ENCODE data around the gene CORO2A. TPM values are rescaled to one million over a fixed set of nuclear protein-coding genes. Genes with fewer than 3 reads are reported as not detected.

The CORO2A gene
- total RNA-seq, 1 donor = 0.36 TPM

DNA sequence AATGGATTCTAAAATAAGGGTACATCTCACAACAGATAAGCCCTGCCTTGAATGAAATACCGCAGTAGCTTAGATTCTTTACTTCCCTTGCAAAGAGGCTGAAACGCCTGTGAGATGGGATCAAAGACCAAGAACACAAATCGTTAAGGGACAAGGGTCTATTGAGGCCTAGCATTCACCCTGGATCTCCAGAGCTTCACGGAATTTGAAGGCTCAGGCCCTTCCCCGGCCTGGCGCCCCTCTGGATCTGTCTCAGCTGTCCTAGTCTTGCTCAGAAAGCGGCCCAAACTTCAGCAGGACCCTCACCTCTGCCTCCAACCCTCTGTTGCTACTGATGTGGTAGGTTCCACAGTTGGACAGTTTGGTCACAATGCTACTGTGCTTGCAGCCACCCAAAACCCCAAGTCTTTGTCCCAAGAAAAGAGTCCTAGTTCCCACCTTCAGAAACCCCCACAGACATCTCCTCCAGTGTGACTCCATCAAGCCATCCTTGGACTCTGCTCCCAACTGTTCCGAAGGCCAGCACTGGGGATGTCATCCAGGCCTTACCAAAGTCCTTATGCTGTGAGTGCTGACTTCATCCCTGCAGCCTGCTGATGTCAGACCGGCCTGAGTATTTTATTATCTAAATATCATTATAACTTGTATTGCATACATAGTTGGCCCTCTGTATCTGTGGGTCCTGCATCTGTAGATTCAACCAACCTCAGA, 9.4 kb downstream of the CORO2A start:
- DNase-seq (ENCODE audit: low read depth) = no peak
- H3K4me3 ChIP-seq (ENCODE audit: low read depth, low read length) = no peak overlapping the region
- TF ChIP-seq, protein P1, sequence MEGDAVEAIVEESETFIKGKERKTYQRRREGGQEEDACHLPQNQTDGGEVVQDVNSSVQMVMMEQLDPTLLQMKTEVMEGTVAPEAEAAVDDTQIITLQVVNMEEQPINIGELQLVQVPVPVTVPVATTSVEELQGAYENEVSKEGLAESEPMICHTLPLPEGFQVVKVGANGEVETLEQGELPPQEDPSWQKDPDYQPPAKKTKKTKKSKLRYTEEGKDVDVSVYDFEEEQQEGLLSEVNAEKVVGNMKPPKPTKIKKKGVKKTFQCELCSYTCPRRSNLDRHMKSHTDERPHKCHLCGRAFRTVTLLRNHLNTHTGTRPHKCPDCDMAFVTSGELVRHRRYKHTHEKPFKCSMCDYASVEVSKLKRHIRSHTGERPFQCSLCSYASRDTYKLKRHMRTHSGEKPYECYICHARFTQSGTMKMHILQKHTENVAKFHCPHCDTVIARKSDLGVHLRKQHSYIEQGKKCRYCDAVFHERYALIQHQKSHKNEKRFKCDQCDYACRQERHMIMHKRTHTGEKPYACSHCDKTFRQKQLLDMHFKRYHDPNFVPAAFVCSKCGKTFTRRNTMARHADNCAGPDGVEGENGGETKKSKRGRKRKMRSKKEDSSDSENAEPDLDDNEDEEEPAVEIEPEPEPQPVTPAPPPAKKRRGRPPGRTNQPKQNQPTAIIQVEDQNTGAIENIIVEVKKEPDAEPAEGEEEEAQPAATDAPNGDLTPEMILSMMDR (IDR thresholded peaks at IDR 0.05; ENCODE audit: insufficient read depth, low read length) = no peak

- TF ChIP-seq, protein P1 (IDR thresholded peaks at IDR 0.05; ENCODE audit: insufficient read depth, low read length) = no peak
These were observed 10.2 kb downstream of the CORO2A start for GRCh38 chr9:98182069-98182820.

GRCh38 chr9:98181746-98182068, 10.7 kb downstream of the CORO2A start:
- H3K4me3 ChIP-seq (ENCODE audit: low read depth, low read length) = no peak overlapping the region
- TF ChIP-seq, protein P1 (IDR thresholded peaks at IDR 0.05; ENCODE audit: insufficient read depth, low read length) = no peak
- no peak for DNase-seq (ENCODE audit: low read depth)

More at GRCh38 chr9:98182069-98182820, 10.2 kb downstream of the CORO2A start:
- DNase-seq (ENCODE audit: low read depth) = no peak
- no peak overlapping the region for H3K4me3 ChIP-seq (ENCODE audit: low read depth, low read length)

DNA sequence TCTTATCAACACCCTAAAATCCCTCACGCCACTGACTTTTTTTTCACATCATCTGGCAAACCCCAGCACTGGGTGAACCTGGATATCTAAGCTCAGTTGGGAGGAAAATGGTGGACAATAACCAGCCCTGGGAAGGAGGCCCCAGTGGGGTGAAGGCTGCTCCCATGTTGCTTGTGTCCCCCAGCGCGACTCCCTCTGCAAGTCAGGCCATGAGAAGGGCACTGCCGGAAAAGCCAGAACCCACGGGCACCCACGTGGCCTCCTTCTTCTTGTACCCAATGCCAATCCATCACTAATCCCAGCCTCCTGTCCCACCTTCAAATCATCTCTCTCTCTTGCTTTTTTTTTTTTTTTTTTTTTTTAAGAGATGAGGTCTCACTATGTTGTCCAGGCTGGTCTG, 11.4 kb downstream of the CORO2A start:
- no peak for DNase-seq (ENCODE audit: low read depth)
- no peak overlapping the region for H3K4me3 ChIP-seq (ENCODE audit: low read depth, low read length)
- TF ChIP-seq, protein P1 (IDR thresholded peaks at IDR 0.05; ENCODE audit: insufficient read depth, low read length) = no peak

- H3K4me3 ChIP-seq (ENCODE audit: low read depth, low read length) = no peak overlapping the region
- TF ChIP-seq, protein P1 (IDR thresholded peaks at IDR 0.05; ENCODE audit: insufficient read depth, low read length) = no peak
- DNase-seq (ENCODE audit: low read depth) = no peak
These were observed 13.3 kb downstream of the CORO2A start for GRCh38 chr9:98178874-98179850.

GRCh38 chr9:98176391-98177259, 15.8 kb downstream of the CORO2A start:
- no peak overlapping the region for H3K4me3 ChIP-seq (ENCODE audit: low read depth, low read length)
- DNase-seq (ENCODE audit: low read depth) = no peak
- TF ChIP-seq, protein P1 (IDR thresholded peaks at IDR 0.05; ENCODE audit: insufficient read depth, low read length) = no peak

Measured in fibroblast of the aortic adventitia (primary cell).